Naive thymus-derived CD4-positive, alpha-beta T cell (primary cell): ENCODE measurements around the gene KAZALD1. TPM values are rescaled to one million over a fixed set of nuclear protein-coding genes. Genes with fewer than 3 reads are reported as not detected.

Experiments used
- ATAC-seq: fragments of 150-1000 bp; cut with Tn5 transposase; 2 replicates; pipeline ENCODE4 v1.10.0; 2021; ENCODE audit warnings: mild to moderate bottlenecking, moderate library complexity
- CTCF ChIA-PET: fragments of 350-600 bp; sonication (Branson Sonifier 250); formaldehyde crosslinking; loops from one replicate; lab custom pipeline; 2021; ENCODE audit warnings: antibody characterized with exemption; lab: Charles Lee
- POLR2A ChIA-PET: fragments of 350-600 bp; sonication (Branson Sonifier 250); formaldehyde crosslinking; loops from one replicate; lab custom pipeline; 2021; ENCODE audit warnings: antibody characterized with exemption, inconsistent platforms; lab: Charles Lee
- DNase-seq, 9 donors: peaks; one replicate each; pipeline versions ENCODE4 v3.0.0 to v3.0.0-alpha.2; 2020 to 2022; ENCODE audit warnings: mixed read lengths in 1 of 9
- H3K27ac ChIP-seq: one replicate; pipeline ENCODE4 v1.7.0; 2013; ENCODE audit warnings: mild to moderate bottlenecking, low read depth, low read length, moderate library complexity
- H3K27me3 ChIP-seq, 2 donors: one replicate each; pipeline ENCODE4 v1.7.0; 2013; ENCODE audit warnings: low read length in 2 of 2, mild to moderate bottlenecking in 2 of 2, moderate library complexity in 2 of 2; ENCODE audit not compliant: control insufficient read depth in 2 of 2, insufficient read depth in 2 of 2
- H3K36me3 ChIP-seq, 3 experiments: 1 replicate in 2 of 3; 2 replicates in 1 of 3; pipeline ENCODE4 v1.7.0; 2013; ENCODE audit warnings: low read length in 3 of 3, mild to moderate bottlenecking in 3 of 3, moderate library complexity in 1 of 3; ENCODE audit not compliant: insufficient read depth in 3 of 3, control insufficient read depth in 2 of 3
- H3K4me1 ChIP-seq, 2 donors: one replicate each; pipeline ENCODE4 v1.7.0; 2013; ENCODE audit warnings: low read length in 2 of 2, mild to moderate bottlenecking in 2 of 2, moderate library complexity in 1 of 2; ENCODE audit not compliant: control insufficient read depth in 2 of 2, insufficient read depth in 2 of 2
- H3K4me3 ChIP-seq: 2 replicates; pipeline ENCODE4 v1.7.0; 2013; ENCODE audit warnings: mild to moderate bottlenecking, low read length
- H3K9me3 ChIP-seq, 3 experiments: 1 replicate in 2 of 3; 2 replicates in 1 of 3; pipeline ENCODE4 v1.7.0; 2013; ENCODE audit warnings: low read length in 3 of 3; ENCODE audit not compliant: control insufficient read depth in 2 of 3
- H3K27ac Mint-ChIP-seq, 9 donors: one replicate each; pipeline ENCODE4 v1.8.0; 2020 to 2022; ENCODE audit warnings: mixed read lengths in 9 of 9, mild to moderate bottlenecking in 8 of 9, moderate library complexity in 5 of 9, inconsistent platforms in 2 of 9
- H3K27me3 Mint-ChIP-seq, 5 donors: one replicate each; pipeline ENCODE4 v1.8.0; 2021 to 2022; ENCODE audit warnings: mixed read lengths in 5 of 5, mild to moderate bottlenecking in 1 of 5
- H3K36me3 Mint-ChIP-seq, 5 donors: one replicate each; pipeline ENCODE4 v1.8.0; 2020 to 2022; ENCODE audit warnings: mixed read lengths in 5 of 5, mild to moderate bottlenecking in 3 of 5, inconsistent platforms in 1 of 5
- H3K4me1 Mint-ChIP-seq, 7 donors: one replicate each; pipeline ENCODE4 v1.8.0; 2020 to 2022; ENCODE audit warnings: mixed read lengths in 7 of 7, mild to moderate bottlenecking in 3 of 7, inconsistent platforms in 1 of 7
- H3K4me3 Mint-ChIP-seq, 10 donors: one replicate each; pipeline ENCODE4 v1.8.0; 2020 to 2022; ENCODE audit warnings: mild to moderate bottlenecking in 10 of 10, mixed read lengths in 10 of 10, moderate library complexity in 6 of 10, inconsistent platforms in 2 of 10
- H3K9me3 Mint-ChIP-seq, 11 donors: one replicate each; pipeline ENCODE4 v1.8.0; 2020 to 2022; ENCODE audit warnings: mixed read lengths in 11 of 11, mild to moderate bottlenecking in 4 of 11, inconsistent platforms in 1 of 11, moderate library complexity in 1 of 11
- intact Hi-C, 2 donors: fragments of 100-400 bp; cut with micrococcal nuclease; formaldehyde crosslinking; loops; one replicate each; pipeline ENCODE4 v1.15.1; 2023
- polyA plus RNA-seq, 2 donors: library from polyadenylated mRNA; unstranded; fragments of 300-500 nt; fragmentation: Illumina TruSeq; gene quantifications; one replicate each; pipeline ENCODE4 v1.2.3, GENCODE V29; 2021
- total RNA-seq, 6 experiments: library from RNA in 5 of 6; stranded (reverse) in 5 of 6; gene quantifications; 1 replicate in 5 of 6; 2 replicates in 1 of 6; pipeline ENCODE4 v1.2.3 and lab custom pipeline; 2021 to 2026

Gene KAZALD1
- total and polyA plus RNA-seq, 7 experiments from 2014 or later = 0.22 to 1.5 (median 0.29) TPM; not detected in 4

DNA sequence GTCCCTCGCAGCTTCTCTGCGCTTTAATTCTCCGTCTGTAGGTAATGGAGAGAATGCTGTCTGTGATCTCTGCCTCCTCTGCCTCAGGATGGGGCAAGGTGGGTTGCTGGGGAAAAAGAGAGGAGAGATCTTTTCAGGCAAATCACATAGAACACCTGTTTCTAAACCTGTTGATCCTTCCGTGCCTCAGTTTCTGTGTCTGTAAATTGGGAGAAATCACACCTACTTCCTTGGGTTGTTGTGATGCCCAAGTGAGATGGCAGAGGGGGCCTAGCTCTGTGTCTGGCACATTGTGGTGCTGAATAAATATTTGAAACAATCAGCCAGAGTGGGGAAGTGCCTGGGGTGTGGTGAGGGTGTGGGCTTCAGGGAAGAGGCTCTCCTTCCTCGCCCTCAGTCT is 28.8 kb downstream of the KAZALD1 start:
- no peaks in the 10 kb centered on the region for H3K36me3 Mint-ChIP-seq
- DNase-seq (no peak), ATAC-seq (no peak)
- H3K27me3 ChIP-seq = peaks cover 0 to 5% of the 10 kb centered on the region in 2 donors
- peaks cover 0 to 2% (median 0%) of the 10 kb centered on the region in 7 donors for H3K4me1 Mint-ChIP-seq
- peaks cover 3% of the 10 kb centered on the region in 2 donors for H3K4me1 ChIP-seq
- H3K9me3 ChIP-seq = no peaks in the 10 kb centered on the region
- intact Hi-C loops = no loop called here
- no peak overlapping the region for H3K27ac ChIP-seq
- no peaks in the 10 kb centered on the region for H3K9me3 Mint-ChIP-seq
- peaks cover 55 to 64% (median 58%) of the 10 kb centered on the region in 5 donors for H3K27me3 Mint-ChIP-seq
- H3K4me3 Mint-ChIP-seq = no peak overlapping the region
- ChIA-PET POLR2A (no interaction called here), CTCF (interaction anchor here (0.5 to 10.3 kb wide), 2 partner anchors 51 to 1959 kb away, joined by 3 to 204 read pairs; no protein-coding TSS in a partner anchor)
- H3K4me3 ChIP-seq = no peak overlapping the region
- H3K36me3 ChIP-seq = no peaks in the 10 kb centered on the region
- H3K27ac Mint-ChIP-seq = no peak overlapping the region

DNA sequence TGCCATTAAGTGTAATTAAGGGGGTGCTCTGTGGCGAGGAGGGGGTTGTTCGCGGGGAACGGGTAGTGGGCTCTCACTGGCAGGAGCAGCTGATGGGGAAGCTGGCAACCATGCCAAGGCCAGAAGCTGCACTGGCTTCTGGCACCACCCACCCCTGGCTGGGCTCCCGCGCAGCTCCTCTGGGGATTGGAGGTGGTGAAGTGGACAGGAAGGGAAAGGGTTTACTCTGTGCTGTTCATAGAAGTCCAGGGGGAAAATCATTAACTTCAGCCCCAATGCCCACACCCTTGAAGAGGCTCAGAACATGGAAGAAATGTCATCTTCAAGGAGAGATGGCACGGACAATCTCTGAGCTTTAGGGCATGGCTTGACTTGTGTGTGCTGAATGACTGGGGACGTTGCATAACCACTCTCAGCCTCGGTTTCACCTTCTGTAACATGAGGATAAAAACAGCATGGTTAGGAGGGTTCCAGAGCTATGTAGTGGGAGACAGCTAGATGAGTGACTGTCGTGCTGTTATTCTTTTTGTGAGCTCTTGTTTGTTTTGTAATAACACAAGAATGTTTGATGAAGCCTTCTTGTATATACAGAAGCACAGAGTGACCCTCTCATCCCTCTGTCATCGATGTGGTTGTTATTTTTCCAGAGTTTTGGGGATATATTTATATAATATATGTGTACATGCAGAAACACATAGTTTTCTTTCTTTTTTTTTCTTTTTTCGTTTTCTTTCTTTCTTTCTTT is 29.9 kb downstream of the KAZALD1 start:
- H3K4me3 ChIP-seq = no peak overlapping the region
- CTCF ChIA-PET = interaction anchor here (0.6 to 10.3 kb wide), 4 partner anchors 24 to 917 kb away, joined by 3 to 204 read pairs (median 4); no protein-coding TSS in a partner anchor
- peaks cover 3 to 4% of the 10 kb centered on the region in 2 donors for H3K4me1 ChIP-seq
- Mint-ChIP-seq H3K27ac (no peak overlapping the region), H3K4me3 (no peak overlapping the region), H3K4me1 (peaks cover 0 to 4% (median 0%) of the 10 kb centered on the region in 7 donors), H3K27me3 (peaks cover 49 to 60% (median 58%) of the 10 kb centered on the region in 5 donors), H3K36me3 (no peaks in the 10 kb centered on the region), H3K9me3 (no peaks in the 10 kb centered on the region)
- no peak overlapping the region for H3K27ac ChIP-seq
- peaks cover 0 to 10% of the 10 kb centered on the region in 2 donors for H3K27me3 ChIP-seq
- DNase-seq = no peak
- POLR2A ChIA-PET = no interaction called here
- no peaks in the 10 kb centered on the region for H3K36me3 ChIP-seq
- ATAC-seq = no peak
- intact Hi-C loops = no loop called here
- H3K9me3 ChIP-seq = no peaks in the 10 kb centered on the region

DNA sequence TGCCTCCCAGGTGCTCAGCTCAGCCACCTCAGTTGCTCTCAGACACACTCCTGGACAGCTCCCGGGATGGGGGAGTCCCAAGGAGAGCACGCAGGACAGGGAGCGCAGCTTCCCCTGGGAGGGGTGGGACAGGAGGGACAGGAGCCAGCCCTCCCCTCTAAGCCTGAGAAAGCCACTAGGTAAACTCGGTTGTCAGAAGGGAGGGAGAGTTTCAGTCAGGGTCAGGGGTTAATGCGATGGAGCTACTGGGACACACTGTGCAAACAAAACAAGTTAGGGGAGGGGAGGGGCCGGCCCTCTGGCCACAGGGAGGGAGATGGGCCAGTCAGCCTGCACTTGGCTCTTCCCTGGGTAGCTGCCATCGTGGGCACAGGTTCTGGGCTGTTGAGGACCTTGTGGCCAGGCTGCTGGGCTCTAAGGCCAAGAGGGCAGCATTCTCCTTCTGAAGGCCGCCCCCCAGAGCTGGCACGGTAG is 31.1 kb downstream of the KAZALD1 start:
- peaks cover 37 to 56% (median 49%) of the 10 kb centered on the region in 5 donors for H3K27me3 Mint-ChIP-seq
- intact Hi-C loops = no loop called here
- no peaks in the 10 kb centered on the region for H3K9me3 ChIP-seq
- CTCF ChIA-PET = interaction anchor here (1.7 to 10.3 kb wide), 2 partner anchors 25 to 49 kb away, joined by 4 to 204 read pairs; no protein-coding TSS in a partner anchor
- H3K27ac ChIP-seq = no peak overlapping the region
- no peaks in the 10 kb centered on the region for H3K36me3 ChIP-seq
- peaks cover 3 to 4% of the 10 kb centered on the region in 2 donors for H3K4me1 ChIP-seq
- DNase-seq = no peak
- H3K27ac Mint-ChIP-seq = no peak overlapping the region
- no peak overlapping the region for H3K4me3 Mint-ChIP-seq
- peaks cover 0 to 10% of the 10 kb centered on the region in 2 donors for H3K27me3 ChIP-seq
- no peaks in the 10 kb centered on the region for H3K36me3 Mint-ChIP-seq
- H3K9me3 Mint-ChIP-seq = no peaks in the 10 kb centered on the region
- POLR2A ChIA-PET = no interaction called here
- peaks cover 0 to 4% (median 0%) of the 10 kb centered on the region in 7 donors for H3K4me1 Mint-ChIP-seq
- no peak overlapping the region for H3K4me3 ChIP-seq
- ATAC-seq = no peak

DNA sequence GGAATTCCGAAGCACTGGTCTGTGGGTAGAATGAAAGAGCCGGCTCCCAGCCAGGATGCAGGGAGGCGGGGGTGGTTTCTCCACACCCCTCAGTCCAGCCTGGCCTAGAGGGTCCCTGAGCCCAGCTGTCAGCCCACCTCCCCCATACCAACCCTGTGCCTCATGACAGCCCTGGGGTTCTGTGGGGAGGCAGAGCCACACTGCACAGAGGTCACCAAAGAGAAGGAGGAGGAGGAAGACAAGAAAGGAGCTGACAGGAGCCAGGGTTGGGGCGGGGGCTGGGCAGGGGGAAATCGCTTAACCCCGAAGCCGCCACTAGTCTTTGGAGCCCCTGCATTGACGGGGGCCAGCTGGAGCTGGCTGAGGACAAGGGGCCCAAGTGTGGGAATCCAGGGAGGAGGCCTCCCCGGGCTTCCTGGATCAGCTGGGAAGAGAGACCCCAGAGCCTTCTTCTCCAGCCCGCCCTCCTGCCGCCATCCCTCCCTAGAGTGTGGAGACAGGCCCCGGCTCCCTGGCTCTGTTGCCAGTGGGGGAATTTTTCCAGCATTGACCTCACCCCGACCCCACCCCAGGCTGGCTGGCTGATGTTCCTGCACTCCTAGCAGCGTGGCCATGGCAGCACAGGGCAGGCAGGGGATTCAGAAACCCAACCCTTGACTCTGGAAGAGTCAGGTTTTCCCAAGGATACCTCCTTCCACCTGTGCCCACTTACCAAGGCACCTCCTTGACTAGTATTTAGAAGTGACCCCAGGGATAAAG is 32.5 kb downstream of the KAZALD1 start:
- Histone ChIP-seq H3K4me1 (peaks cover 3 to 4% of the 10 kb centered on the region in 2 donors), H3K27me3 (peaks cover 0 to 5% of the 10 kb centered on the region in 2 donors), H3K4me3 (no peak overlapping the region), H3K36me3 (no peaks in the 10 kb centered on the region), H3K9me3 (no peaks in the 10 kb centered on the region), H3K27ac (no peak overlapping the region)
- no peak for DNase-seq
- ATAC-seq = no peak
- intact Hi-C loops = loop anchor here in 1 of 2 donors (2.0 kb wide), 1 partner anchor 33 kb away; the partner anchor contains the start of gene KAZALD1
- CTCF ChIA-PET = interaction anchor here (1.0 to 10.3 kb wide), 4 partner anchors 9 to 47 kb away, joined by 3 to 204 read pairs (median 6); no protein-coding TSS in a partner anchor
- H3K9me3 Mint-ChIP-seq = no peaks in the 10 kb centered on the region
- H3K4me3 Mint-ChIP-seq = no peak overlapping the region
- POLR2A ChIA-PET = interaction anchor here (1.2 kb wide), 2 partner anchors 27 to 48 kb away, joined by 3 read pairs; no protein-coding TSS in a partner anchor
- H3K36me3 Mint-ChIP-seq = no peaks in the 10 kb centered on the region
- peaks cover 28 to 53% (median 45%) of the 10 kb centered on the region in 5 donors for H3K27me3 Mint-ChIP-seq
- no peak overlapping the region for H3K27ac Mint-ChIP-seq
- peaks cover 0 to 4% (median 0%) of the 10 kb centered on the region in 7 donors for H3K4me1 Mint-ChIP-seq

DNA sequence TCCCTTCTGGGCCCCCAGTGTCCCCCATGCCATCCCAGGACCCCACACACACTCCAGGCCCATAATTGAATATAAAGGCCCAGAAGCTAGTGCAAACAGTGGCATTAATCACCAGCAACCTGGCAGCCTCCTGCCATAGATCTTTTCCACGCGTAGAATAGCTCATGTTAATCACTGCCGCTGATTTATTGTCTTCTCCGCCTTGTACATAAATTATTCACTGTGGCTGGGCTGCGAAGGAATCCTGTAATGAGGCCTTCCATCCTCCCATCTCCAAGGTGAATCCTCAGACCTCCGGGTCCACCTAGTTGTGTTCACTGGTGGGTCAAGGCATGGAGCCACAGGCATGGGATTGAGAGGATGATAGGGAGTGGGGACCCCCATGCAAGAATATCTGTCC is 33.2 kb downstream of the KAZALD1 start:
- intact Hi-C loops = loop anchor here (1.0 to 2.0 kb wide), 2 partner anchors 34 to 47 kb away; partner anchors contain the start of gene KAZALD1 (in 1 of the 2)
- ATAC-seq (no peak), DNase-seq (no peak)
- H3K4me1 ChIP-seq = peaks cover 3 to 4% of the 10 kb centered on the region in 2 donors
- no peak overlapping the region for H3K27ac ChIP-seq
- peaks cover 26 to 57% (median 51%) of the 10 kb centered on the region in 5 donors for H3K27me3 Mint-ChIP-seq
- no peaks in the 10 kb centered on the region for H3K9me3 Mint-ChIP-seq
- H3K27ac Mint-ChIP-seq = no peak overlapping the region
- no peaks in the 10 kb centered on the region for H3K36me3 Mint-ChIP-seq
- CTCF ChIA-PET = interaction anchor here (0.8 to 10.3 kb wide), 8 partner anchors 10 to 63 kb away, joined by 3 to 204 read pairs (median 6); no protein-coding TSS in a partner anchor
- peaks cover 0 to 5% of the 10 kb centered on the region in 2 donors for H3K27me3 ChIP-seq
- no peak overlapping the region for H3K4me3 Mint-ChIP-seq
- POLR2A ChIA-PET = interaction anchor here (1.0 kb wide), 1 partner anchor 47 kb away, joined by 6 read pairs; no protein-coding TSS in a partner anchor
- no peaks in the 10 kb centered on the region for H3K36me3 ChIP-seq
- H3K9me3 ChIP-seq = no peaks in the 10 kb centered on the region
- H3K4me1 Mint-ChIP-seq = peaks cover 0 to 4% (median 0%) of the 10 kb centered on the region in 7 donors
- H3K4me3 ChIP-seq = no peak overlapping the region
